ENCODE measurements around the gene LRMDA. TPM values are rescaled to one million over a fixed set of nuclear protein-coding genes. Genes with fewer than 3 reads are reported as not detected.

LRMDA gene
- total and polyA plus RNA-seq, 4 donors, result 12.1 to 40.8 (median 21.6) TPM

DNA sequence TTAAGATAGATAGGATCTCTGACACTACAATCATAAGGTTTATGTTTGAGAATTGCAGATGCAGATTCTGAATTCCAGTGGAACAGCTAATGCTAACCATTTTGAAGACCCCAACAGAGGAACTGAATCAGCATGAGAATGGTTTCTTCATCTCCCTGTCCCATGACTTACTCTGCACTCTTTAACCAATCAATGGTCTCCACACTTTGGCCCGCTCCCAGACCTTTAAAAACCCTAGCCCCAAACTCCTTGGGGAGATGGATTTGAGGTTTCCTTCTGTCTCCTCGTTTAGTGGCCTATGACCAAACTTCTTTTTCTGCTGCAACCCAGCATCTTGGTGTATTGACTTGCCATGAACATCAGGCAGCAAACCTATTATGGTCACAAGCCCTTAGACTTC is 804.9 kb downstream of the LRMDA start:
- H3K27ac ChIP-seq (ENCODE audit: low read depth in 1 of 2, low read length in 1 of 2), result no peak overlapping the region
- H3K27me3 ChIP-seq (ENCODE audit: control insufficient read depth in 3 of 3, insufficient read depth in 3 of 3, low read length in 2 of 3), result no peaks in the 10 kb centered on the region
- 64 to 71% methylated on average over 2 of the region's 2 CpGs for WGBS, 2 donors
- no peak for DNase-seq
- TF ChIP-seq, protein P1, sequence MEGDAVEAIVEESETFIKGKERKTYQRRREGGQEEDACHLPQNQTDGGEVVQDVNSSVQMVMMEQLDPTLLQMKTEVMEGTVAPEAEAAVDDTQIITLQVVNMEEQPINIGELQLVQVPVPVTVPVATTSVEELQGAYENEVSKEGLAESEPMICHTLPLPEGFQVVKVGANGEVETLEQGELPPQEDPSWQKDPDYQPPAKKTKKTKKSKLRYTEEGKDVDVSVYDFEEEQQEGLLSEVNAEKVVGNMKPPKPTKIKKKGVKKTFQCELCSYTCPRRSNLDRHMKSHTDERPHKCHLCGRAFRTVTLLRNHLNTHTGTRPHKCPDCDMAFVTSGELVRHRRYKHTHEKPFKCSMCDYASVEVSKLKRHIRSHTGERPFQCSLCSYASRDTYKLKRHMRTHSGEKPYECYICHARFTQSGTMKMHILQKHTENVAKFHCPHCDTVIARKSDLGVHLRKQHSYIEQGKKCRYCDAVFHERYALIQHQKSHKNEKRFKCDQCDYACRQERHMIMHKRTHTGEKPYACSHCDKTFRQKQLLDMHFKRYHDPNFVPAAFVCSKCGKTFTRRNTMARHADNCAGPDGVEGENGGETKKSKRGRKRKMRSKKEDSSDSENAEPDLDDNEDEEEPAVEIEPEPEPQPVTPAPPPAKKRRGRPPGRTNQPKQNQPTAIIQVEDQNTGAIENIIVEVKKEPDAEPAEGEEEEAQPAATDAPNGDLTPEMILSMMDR (IDR thresholded peaks at IDR 0.05; ENCODE audit: control extremely low read depth, extremely low read depth), result no peak
- no peaks in the 10 kb centered on the region for H3K36me3 ChIP-seq (ENCODE audit: control insufficient read depth in 4 of 4, insufficient read depth in 4 of 4, low read length in 4 of 4)
- H3K9me3 ChIP-seq (ENCODE audit: control insufficient read depth in 4 of 4, insufficient read depth in 3 of 4, low read length in 3 of 4), result no peaks in the 10 kb centered on the region
- H3K4me3 ChIP-seq, result no peak overlapping the region
- no peak for ATAC-seq (ENCODE audit: insufficient read depth, low FRiP score)
- H3K4me1 ChIP-seq (ENCODE audit: control insufficient read depth in 5 of 5, insufficient read depth in 5 of 5, low read length in 5 of 5), result peaks cover 0 to 22% (median 6%) of the 10 kb centered on the region in 5 donors
- no peak overlapping the region for H3K9ac ChIP-seq (ENCODE audit: insufficient read depth in 1 of 2, low read length in 2 of 2)

DNA sequence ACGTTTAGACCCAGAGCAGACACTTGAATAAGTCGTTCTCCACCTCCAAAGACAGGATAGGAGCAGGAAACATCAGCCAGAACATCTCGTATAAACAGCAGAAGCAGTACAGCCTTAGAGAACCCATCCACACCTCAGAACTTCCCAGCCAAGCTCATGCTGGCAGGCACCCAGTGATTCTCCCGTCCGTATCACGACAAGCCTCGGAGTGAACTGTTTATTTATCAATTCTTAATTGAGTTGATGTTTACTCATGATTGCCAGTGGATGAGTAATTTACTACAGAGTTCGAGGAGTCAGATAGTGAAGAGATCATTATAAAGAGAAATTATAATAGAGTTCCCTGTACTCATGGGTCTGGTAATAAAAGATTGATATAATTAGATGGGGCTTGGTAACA is 811.5 kb downstream of the LRMDA start:
- H3K36me3 ChIP-seq (ENCODE audit: control insufficient read depth in 4 of 4, insufficient read depth in 4 of 4, low read length in 4 of 4), result no peaks in the 10 kb centered on the region
- TF ChIP-seq, protein P1 (IDR thresholded peaks at IDR 0.05; ENCODE audit: control extremely low read depth, extremely low read depth), result no peak
- peaks cover 0 to 48% (median 0%) of the 10 kb centered on the region in 5 donors for H3K4me1 ChIP-seq (ENCODE audit: control insufficient read depth in 5 of 5, insufficient read depth in 5 of 5, low read length in 5 of 5)
- H3K27me3 ChIP-seq (ENCODE audit: control insufficient read depth in 3 of 3, insufficient read depth in 3 of 3, low read length in 2 of 3), result no peaks in the 10 kb centered on the region
- H3K9me3 ChIP-seq (ENCODE audit: control insufficient read depth in 4 of 4, insufficient read depth in 3 of 4, low read length in 3 of 4), result no peaks in the 10 kb centered on the region
- peak in 1 of 3 donors; percentile 47 for DNase-seq
- H3K9ac ChIP-seq (ENCODE audit: insufficient read depth in 1 of 2, low read length in 2 of 2), result no peak overlapping the region
- H3K4me3 ChIP-seq, result no peak overlapping the region
- no peak overlapping the region for H3K27ac ChIP-seq (ENCODE audit: low read depth in 1 of 2, low read length in 1 of 2)
- no peak for ATAC-seq (ENCODE audit: insufficient read depth, low FRiP score)
- 56 to 70% methylated on average over 8 of the region's 8 CpGs for WGBS, 2 donors

DNA sequence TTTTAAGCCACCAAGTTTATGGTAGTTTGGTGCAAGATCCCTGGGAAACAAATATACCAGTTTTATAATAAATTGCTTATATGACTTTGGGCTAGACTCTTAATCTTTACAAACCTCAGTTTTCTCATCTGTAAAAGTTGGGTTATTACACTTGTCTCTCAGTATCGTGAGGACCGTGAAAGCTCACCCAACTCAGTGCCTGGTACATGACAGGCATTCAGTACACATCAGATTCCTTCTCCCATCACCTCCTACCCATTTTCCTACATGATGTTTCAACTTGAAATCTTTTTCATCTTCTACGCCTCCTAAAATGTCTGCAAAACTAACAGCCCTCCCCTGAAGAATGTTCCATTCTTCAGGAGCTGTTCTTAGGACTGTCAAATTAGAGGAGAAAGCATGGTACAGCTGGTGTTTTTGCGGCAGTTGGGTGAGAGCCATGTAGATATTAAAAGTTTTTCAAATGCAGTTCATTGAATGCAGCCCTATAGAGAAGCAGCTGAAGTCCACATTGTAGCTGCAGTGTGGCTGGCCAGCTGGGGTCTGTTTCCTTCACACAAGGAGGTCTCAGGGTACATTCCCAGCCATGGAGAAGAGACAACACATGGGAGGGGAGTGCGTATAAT is 812.8 kb downstream of the LRMDA start:
- TF ChIP-seq, protein P1 (IDR thresholded peaks at IDR 0.05; ENCODE audit: control extremely low read depth, extremely low read depth), result no peak
- Histone ChIP-seq H3K27me3 (ENCODE audit: control insufficient read depth in 3 of 3, insufficient read depth in 3 of 3, low read length in 2 of 3) (no peaks in the 10 kb centered on the region), H3K9me3 (ENCODE audit: control insufficient read depth in 4 of 4, insufficient read depth in 3 of 4, low read length in 3 of 4) (no peaks in the 10 kb centered on the region), H3K27ac (ENCODE audit: low read depth in 1 of 2, low read length in 1 of 2) (no peak overlapping the region), H3K4me3 (no peak overlapping the region), H3K36me3 (ENCODE audit: control insufficient read depth in 4 of 4, insufficient read depth in 4 of 4, low read length in 4 of 4) (no peaks in the 10 kb centered on the region), H3K9ac (ENCODE audit: insufficient read depth in 1 of 2, low read length in 2 of 2) (no peak overlapping the region), H3K4me1 (ENCODE audit: control insufficient read depth in 5 of 5, insufficient read depth in 5 of 5, low read length in 5 of 5) (peaks cover 0 to 56% (median 0%) of the 10 kb centered on the region in 5 donors)
- DNase-seq, result peak; percentile 97 to 99 (median 99)
- WGBS, 2 donors, result 88 to 95% methylated on average over 5 of the region's 5 CpGs
- no peak for ATAC-seq (ENCODE audit: insufficient read depth, low FRiP score)

All from lung (tissue), 12 donors.